Breast epithelium (tissue), 3 donors: ENCODE data around the gene HEPACAM2.

ENCODE experiments used
- POLR2A ChIP-seq: fragments of 450-650 bp; IDR thresholded peaks from one replicate; pipeline ENCODE4 v1.6.1; 2016; ENCODE audit warnings: antibody characterized with exemption, mild to moderate bottlenecking, moderate library complexity
- POLR2AphosphoS5 ChIP-seq, 3 donors: sonication (generic); formaldehyde crosslinking; IDR thresholded peaks; one replicate each; pipeline ENCODE4 v1.6.1; 2017; ENCODE audit warnings: antibody characterized with exemption in 3 of 3
- TF ChIP-seq, protein P1 (sequence below), 3 donors: fragments of 450-650 bp; IDR thresholded peaks; one replicate each; pipeline ENCODE4 v1.5.1; 2016 to 2017; ENCODE audit warnings: antibody characterized with exemption in 3 of 3, mild to moderate bottlenecking in 3 of 3, moderate library complexity in 3 of 3

DNA sequence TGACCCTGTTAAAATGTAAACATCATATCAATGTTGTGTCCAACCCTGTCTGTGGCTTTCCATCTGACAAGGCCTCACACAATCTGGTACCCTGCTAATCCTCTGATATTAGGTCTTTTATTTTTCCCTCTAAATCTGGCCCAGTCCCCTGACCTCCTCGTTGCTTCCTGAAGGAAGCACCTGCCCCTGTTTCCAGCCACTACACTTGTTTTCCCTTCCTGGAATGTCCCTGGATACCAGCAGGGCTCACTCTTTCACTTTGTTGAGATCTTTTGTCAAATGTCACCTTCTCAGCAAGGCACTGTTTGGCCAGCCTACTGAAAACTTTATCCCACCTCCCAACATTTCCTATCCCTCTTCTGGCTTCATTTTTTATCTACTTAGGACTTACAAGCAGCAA, 80.2 kb downstream of the HEPACAM2 start:
- TF ChIP-seq, protein P1, sequence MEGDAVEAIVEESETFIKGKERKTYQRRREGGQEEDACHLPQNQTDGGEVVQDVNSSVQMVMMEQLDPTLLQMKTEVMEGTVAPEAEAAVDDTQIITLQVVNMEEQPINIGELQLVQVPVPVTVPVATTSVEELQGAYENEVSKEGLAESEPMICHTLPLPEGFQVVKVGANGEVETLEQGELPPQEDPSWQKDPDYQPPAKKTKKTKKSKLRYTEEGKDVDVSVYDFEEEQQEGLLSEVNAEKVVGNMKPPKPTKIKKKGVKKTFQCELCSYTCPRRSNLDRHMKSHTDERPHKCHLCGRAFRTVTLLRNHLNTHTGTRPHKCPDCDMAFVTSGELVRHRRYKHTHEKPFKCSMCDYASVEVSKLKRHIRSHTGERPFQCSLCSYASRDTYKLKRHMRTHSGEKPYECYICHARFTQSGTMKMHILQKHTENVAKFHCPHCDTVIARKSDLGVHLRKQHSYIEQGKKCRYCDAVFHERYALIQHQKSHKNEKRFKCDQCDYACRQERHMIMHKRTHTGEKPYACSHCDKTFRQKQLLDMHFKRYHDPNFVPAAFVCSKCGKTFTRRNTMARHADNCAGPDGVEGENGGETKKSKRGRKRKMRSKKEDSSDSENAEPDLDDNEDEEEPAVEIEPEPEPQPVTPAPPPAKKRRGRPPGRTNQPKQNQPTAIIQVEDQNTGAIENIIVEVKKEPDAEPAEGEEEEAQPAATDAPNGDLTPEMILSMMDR (IDR thresholded peaks at IDR 0.05): no peak
- TF ChIP-seq POLR2A (no peak), POLR2AphosphoS5 (IDR thresholded peaks at IDR 0.05) (no peak)
